Kasumi-1 (cell line): Measurements from ENCODE around the gene STKLD1.
A peak's percentile ranks its signal among the peaks of the same experiment; 100 is the strongest.
"Not testable (repeated sequence)": the region's sequence is repeated elsewhere in the genome, so short reads cannot be mapped to it uniquely, and the experiment has no call there.

ENCODE experiments used
- DNase-seq, 2 experiments: peaks; one replicate each; lab custom pipeline; 2025; lab: John Stamatoyannopoulos, UW

Gene STKLD1

DNA sequence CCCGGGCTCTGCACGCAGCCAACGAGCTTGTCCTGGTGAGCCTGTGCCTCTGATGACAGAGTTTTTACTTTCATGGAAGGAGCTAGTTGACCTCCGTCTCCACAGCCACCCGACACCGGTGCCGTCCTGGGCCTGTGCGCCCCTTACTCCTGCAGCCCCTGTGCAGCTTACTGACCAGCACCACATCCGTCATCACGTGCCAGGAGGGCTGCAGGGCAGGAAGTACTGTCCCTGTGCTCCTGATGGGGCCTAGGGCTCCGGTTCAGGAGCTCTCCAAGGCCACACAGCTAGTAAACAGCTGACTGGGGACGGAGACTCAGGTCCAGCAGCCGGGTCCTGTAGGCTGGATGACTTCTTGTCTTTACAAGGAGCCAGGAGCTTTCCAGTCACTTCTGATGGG is 10.2 kb downstream of the STKLD1 start:
- no peak for DNase-seq

DNA sequence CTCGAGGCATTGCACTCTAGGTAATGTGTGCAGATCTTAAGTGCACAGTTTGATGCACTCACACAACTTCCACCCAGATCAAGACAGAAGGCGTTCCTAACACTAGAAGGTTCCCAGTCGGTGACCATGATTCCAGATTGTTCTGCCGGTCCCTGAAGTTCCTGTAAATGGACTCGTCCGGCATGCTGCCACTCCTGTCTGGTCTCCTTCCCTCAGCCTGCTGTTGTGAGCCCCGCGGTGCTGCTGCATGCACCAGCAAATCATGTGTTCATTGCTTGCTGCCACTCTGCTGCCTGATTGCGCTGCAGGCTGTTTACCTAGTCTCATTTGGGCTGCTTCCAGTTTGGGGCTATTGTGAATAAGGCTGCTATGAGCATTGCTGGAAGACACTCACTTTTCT is 11.5 kb downstream of the STKLD1 start:
- no peak for DNase-seq

DNA sequence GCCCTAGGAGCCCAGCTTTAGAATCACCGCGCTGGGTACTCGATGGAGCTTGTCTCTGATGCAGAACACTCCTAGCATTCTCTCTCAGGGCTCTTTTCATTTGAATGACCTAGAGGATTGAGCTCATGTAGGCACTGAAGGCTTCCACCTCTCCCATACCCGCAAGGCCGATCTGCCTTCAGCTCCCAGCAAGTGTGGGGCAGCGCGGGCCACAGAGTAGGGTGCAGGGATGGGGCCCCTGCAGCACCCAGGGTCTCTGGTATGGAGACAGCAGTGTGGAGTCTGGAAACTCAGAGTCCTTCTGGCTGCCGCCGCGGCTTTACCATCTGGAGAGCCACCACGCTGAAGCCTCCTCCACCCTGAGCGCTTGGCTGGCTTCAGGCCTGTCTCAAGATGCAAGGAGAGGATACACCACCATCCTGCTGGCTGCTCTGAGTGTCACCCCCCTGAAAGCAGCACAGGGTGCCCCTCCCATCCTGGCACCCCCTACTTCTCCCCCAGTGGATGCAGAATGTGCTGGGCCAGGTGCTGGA is 12.9 kb downstream of the STKLD1 start:
- no peak for DNase-seq

DNA sequence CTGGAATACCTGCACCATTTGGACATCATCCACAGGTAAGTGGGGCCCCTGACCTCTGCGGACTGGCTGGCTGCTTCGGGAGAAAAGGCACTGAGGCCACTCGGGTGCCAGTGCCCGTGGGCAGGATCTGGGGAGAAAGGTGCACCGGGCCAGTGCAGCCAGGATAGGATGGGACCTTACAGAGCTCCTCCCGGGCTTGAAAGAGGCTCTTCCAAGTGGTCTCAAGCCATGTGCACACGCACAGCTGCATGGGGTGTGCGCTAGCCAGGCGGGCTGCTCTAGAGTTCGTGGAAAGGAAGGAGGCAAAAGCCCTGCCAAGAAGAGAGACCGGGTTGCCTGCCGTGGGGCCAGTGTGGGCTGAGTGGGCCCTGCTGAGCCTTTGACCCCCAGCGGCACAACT is 13.4 kb downstream of the STKLD1 start:
- DNase-seq = no peak

DNA sequence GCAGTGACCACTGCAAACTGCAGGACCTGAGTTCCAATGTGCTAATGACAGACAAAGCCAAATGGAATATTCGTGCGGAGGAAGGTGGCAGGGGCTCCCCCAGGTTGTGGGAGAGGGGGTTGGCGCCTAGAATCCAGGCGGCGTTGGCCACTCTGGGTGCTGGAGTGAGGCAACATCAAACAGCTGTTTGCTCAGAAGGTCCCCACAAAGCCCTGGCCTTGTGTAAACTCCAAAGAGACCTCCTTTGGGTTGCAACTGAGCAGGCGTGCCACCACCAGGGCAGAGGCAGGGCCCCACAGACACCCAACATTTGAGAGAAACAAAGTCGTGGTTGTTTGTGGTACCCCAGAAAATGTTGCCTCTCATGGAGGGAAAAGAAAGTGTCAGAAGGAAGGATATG is 14.5 kb downstream of the STKLD1 start:
- no peak for DNase-seq

DNA sequence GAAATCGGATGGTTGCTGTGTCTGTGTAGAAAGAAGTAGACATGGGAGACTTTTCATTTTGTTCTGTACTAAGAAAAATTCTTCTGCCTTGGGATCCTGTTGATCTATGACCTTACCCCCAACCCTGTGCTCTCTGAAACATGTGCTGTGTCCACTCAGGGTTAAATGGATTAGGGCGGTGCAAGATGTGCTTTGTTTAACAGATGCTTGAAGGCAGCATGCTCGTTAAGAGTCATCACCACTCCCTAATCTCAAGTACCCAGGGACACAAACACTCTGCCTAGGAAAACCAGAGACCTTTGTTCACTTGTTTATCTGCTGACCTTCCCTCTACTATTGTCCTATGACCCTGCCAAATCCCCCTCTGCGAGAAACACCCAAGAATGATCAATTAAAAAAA is 15.3 kb downstream of the STKLD1 start:
- not testable (repeated sequence) for DNase-seq

DNA sequence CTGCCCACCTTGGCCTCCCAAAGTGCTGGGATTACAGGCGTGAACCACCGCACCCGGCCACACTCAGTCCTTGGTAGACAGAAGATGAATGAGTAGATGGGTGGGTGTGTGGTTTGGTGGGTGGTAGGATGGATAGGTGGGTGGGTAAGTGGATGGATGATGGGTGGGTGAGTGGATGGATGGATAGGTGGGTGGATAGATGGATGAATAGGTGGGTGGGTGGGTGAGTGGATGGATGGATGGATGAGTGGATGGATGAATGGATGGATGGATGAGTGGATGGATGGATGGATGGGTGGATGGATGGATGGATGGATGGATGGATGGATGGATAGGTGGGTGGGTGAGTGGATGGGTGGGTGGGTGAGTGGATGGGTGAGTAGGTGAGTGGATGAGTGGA is 16.1 kb downstream of the STKLD1 start:
- DNase-seq = not testable (repeated sequence)

DNA sequence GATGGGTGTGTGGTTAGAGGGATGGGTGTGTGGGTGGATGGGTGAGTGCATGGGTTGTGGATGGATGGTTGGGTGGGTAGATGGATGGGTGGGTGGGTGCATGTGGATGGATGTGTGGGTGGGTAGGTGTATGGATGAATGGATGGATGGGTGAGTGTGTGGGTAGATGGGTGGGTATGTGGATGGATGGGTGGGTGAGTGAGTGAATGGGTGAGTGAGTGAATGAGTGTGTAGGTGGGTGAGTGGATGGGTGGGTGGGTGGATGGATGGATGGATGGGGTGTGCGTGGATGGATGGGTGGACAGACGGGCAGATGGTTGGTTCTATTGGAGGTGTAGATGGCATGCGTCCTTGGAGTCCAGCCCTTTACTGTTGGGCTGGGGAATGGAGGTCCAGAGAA is 17.2 kb downstream of the STKLD1 start:
- DNase-seq = no peak

DNA sequence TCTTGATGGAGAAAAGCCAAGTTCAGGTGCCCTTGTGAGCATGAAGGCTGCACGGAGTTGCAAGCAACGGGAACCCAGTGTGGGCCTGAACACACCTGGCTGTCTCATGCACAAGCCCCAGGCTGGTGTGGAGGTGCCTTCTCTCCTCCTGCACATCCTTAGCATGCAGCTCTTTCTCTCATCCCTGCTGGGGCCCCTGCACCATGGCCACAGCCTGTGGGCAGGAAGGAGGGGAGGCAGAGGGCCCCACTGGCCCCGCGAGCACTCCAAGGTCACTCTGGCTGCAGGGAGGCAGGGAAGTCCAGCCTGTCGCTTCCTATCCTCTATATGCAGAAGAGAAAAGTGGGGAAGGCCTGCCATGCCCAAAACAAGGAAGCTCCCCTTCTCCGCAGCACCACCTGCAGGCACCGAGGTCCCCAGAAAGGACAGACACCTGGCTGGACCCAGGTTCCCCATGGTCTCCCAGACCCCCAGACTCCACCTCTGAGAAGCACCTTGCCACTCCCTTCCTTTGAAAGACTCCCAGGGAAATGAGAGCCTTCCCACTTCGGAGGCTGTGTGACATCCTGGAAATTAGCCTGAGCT is 18.6 kb downstream of the STKLD1 start:
- DNase-seq = no peak

DNA sequence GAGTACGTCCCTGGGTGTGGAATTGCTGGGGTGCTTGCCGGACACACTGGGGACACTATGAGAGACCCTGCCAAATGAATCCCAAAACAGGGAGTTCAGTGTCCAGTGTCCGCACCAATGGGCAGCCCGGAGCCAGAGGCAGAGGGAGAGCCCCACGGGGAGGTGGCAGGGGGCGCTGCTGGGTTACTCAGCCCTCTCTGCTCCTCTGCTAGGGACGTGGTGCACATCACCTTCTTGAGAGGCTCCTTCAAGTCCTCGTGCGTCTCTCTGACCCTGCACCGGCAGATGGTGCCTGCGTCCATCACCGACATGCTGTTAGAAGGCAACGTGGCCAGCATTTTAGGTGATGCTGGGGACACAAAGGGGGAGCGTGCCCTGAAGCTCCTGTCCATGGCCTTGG is 20.8 kb downstream of the STKLD1 start:
- DNase-seq = no peak

DNA sequence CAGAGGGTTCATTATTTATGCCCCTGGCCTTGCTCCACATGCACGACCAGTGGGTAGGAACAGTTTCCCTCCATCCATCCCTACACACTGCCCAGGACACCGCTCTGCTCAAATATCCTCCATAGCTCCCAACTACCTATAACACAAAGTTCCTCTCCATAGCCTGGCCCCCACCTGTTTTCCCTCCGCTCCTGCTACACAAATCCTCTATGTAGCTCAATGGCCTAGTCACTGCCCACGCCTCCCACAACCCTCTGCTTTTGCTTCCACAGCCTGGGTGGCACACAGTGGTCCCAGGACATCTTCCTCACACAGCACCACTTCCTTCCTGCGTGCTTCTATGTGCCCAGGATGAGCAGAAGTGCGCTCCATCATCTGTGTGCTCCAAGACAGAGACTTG is 21.2 kb downstream of the STKLD1 start:
- DNase-seq = no peak

DNA sequence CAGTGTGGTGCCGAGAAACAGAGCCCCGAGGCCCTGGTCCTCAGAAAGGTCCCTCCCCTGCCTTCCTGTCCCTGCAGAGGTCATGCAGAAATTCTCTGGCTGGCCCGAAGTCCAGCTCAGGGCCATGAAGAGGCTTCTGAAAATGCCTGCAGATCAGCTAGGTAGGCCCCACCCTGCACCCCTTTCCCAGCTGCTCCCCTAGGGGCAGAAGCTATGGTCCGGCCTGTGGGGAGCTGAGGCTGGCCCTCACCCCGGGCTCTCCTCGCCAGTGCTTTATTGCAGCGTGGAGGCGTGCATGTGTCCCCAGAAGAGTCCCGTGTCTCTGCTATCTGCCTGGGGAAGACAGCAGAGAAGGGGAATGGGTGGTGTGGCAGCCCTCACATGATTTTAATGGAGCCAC is 21.7 kb downstream of the STKLD1 start:
- no peak for DNase-seq

DNA sequence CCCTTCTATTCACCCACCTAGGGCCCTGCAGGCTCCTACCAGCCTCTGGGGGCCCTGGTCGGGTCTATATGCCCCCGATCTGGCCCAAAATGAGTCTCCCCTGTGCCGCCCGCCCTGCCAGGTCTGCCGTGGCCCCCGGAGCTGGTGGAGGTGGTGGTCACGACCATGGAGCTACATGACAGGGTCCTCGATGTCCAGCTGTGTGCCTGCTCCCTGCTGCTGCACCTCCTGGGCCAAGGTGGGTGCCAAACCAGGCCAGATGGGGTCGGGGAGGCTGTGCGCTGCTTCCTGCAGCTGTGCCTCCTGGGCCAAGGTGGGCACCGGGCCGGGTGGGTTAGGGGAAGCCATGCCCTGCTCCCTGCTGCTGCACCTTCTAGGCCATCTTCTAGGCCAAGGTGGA is 24.1 kb downstream of the STKLD1 start:
- no peak for DNase-seq

DNA sequence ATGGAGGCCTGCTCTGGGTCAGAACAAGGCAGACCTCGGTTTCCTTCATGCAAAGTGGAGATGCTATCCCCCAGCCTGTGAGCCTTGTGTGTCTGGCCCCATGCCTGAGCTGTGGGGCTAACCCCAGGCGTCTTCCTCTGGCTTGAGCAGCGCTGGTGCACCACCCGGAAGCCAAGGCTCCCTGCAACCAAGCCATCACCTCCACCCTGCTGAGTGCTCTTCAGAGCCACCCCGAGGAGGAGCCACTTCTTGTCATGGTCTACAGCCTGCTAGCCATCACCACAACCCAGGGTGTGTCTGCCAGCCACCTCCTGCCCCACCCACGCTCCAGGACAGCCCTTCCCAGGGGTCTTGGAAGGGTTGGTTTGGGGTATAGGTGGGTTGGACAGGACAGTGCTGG is 25.4 kb downstream of the STKLD1 start:
- no peak for DNase-seq

DNA sequence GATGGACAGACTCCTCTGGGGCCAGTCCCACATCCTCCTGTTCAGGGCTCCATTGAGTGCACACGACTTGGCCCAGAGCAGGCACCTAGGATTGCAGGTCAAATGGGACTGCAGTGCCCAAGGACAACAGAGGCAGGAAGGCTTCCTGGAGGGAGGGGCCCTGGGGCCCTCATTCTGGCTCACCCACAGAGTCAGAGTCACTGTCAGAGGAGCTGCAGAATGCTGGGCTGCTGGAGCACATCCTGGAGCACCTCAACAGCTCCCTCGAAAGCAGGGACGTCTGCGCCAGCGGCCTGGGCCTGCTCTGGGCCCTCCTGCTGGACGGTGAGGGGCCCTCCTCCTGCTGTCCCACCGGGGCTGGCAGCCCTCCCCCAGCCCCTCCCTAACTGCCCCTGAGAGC is 26.5 kb downstream of the STKLD1 start:
- no peak for DNase-seq

DNA sequence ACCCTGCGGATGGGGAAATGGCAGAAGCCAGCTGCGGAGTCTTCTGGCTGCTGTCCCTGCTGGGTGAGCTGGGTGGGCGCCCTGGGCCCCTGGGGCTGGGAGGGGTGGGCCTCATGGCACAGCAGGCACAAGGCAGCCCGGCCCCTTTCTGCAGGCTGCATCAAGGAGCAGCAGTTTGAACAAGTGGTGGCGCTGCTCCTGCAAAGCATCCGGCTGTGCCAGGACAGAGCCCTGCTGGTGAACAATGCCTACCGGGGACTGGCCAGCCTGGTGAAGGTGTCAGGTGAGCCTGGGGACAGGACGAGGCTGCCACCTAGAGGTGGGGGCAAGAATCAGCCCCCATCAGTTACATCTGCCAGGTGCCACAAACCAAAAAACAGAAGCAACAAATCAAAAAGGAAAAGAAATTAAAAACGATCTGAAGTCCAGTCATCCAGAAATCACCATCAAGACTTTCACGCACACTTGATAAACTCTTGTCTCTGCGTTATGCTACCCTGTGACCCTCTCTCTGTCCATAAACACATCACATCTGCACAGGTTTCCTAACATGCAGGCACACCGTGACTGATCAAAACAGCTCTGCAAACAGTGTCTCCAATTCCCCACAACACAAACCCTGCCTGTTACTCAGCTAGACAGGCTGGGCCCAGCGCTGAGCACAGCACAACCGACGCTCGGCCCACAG is 27.7 kb downstream of the STKLD1 start:
- DNase-seq = no peak

DNA sequence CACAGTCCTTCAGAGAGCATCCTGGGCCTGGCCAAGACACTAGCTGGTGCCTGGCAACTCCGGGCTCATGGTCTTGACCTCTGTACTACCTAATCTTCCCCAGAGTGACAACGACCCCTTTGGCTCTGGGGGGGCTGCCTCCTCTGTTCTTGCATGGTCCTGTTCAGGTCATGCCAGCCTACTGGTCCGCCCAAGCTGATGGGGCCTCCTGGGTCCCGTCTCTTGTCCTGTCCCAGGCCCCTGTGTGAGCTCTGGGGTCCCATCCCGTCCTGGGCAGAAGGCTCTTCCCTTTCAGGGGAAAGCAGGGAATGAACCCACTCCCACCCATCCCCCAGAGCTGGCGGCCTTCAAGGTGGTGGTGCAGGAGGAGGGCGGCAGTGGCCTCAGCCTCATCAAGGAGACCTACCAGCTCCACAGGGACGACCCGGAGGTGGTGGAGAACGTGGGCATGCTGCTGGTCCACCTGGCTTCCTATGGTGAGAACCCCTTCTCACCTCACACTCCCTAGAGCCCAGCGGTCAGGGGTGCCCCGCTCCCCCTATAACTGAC is 28.4 kb downstream of the STKLD1 start:
- DNase-seq = no peak

DNA sequence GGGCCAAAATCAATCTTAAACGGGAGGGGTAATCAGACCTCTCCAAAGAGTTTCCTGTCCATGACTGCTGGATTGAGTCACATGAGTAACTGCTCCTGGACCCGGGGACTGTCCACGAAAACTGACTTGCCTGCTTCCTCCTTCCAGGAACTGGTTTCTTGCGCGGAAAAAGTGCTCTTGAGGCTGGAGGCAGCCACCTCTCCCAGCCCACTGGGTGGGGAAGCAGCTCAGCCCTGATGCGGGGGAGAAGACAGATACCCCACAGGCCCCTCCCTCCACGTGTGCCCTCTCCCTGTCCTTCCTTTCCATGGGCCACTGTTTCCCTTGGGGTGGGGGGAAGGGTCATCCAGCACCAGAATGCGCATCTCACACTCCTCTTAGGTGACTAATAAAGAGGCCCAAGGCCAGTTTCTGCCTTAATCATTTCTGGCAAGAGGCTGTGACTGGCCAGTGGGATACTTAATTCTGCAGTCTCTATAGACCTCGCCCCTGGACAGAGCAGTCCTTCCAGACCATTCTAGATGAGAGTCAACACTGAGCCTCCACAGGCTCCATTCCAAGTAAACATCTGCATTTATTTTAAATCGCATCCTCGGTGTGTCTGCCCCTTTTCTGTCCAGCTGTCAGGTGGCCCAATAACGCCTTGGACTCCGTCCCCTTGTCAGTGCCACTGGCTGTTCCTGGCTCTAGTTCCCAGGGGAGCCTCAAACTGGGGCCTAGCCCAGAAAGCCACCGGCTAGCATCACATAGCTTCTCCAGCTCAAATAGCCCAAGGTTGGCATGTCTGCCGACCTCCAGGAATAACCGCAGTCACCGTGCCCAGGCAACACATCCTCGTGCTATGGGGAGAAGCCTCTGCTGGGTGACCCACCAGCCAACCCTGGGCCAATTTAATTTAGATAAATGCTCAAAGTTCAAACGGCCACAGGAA is 29.6 kb downstream of the STKLD1 start:
- DNase-seq = no peak

DNA sequence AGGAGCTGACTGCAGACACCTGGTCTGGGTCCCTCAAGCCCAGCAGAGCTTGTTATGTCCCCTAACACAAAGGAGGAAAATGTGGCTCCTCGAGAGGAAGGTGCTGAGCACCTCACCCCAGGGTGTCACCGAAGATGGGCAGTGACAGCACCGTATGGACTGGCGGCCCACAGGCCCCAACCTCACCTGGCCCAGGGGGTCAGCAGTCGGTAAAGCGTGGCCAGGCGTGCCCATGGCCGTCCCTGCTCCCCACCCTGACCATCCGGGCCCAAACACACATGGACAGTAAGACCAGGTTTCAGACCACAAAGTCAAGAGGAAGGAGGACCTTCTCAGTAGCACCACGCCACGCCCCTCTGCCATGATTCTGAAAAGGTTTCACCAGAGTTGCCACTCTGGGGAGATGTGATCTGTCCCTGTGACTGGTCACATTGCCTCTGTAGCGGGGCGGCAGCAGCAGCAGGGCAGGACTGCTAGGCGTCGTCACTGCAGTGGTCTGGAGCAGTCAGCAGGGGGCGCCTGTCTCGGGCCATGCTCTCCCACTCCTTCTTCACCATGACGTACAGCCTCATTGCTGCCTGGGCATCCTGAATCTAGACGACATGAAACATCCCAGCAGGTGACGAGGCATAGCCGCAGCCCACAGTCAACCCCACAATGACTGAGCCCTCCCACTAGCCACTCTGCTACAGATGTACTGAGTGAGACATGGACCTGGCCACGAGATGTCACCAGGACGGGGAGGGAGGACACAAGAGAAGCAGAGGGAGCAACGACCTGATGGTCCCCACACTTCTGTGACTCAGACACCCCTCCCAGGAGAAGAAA is 30.5 kb downstream of the STKLD1 start:
- DNase-seq = peak; percentile 75 to 79

DNA sequence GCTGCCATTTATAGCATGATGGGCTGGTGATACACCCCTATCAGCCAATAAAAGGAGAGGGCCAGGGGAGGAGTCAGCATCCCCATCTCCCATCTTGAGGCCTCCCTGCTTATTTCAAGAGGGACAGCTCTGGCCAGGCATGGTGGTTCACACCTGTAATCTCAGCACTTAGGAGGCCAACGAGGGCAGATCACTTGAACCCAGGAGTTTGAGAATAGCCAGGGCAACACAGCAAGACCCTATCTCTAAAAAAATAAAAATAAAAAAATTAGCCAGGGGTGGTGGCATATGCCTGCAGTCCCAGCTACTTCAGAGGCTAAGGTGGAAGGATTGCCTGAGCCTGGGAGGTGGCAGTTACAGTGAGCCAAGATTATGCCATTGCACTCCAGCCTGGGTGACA is 31.9 kb downstream of the STKLD1 start:
- DNase-seq = no peak

DNA sequence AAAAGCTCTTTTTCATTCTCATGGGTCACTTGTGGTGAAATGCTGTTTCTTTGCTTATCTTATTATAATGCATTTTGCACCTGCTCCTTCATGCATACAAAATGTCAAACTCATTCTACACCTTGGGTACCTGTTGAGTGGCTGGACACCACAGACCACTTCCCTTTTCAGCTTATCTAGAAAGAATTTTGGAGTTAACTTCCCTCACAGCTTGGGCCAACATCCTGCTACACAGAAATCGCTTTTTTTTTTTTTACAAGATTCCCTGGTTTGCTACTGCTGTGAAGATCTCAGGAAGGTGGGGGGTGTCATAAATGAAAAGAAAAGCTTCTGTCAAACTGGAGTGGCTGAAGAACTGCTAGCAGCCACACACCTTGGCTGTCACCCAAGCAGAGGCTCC is 39.0 kb downstream of the STKLD1 start:
- DNase-seq = no peak
